ENCODE data around the gene ISLR2.

DNA sequence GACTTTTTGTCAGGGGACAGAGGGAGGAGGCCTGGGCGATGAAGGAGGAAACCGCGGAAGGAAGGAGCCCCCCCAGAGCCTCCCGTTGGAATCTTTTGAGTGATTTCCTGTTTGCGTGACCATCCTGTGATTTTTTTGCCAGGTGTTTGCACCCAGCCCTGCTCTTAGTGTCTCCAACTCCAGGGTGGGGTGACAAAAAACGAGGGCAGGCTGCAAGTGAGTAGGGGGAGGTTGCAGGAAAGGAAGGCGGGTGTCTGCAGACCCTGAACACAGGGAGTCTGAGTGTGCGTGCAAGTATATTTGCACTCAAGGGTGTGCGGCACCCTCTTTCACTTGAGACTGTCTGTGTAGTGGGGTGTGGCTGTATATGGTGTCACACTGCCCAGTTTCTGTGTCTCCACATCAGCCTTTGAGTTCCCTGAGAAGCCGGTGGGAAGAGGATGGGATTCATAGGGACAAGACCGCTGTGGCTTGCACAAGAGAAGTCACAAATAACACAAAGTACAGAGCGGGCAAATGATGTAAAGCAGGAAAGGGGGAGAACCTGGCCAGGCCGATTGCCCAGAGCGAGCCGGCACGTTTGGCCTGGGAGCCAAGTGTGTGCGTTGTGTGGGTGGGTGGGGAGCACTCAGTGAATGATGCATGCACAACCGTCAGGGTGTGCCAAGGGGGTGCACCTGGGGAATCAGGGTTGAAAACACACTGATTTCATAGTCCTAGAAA, 6.6 kb downstream of the ISLR2 start:
- TF ChIP-seq, protein P1, sequence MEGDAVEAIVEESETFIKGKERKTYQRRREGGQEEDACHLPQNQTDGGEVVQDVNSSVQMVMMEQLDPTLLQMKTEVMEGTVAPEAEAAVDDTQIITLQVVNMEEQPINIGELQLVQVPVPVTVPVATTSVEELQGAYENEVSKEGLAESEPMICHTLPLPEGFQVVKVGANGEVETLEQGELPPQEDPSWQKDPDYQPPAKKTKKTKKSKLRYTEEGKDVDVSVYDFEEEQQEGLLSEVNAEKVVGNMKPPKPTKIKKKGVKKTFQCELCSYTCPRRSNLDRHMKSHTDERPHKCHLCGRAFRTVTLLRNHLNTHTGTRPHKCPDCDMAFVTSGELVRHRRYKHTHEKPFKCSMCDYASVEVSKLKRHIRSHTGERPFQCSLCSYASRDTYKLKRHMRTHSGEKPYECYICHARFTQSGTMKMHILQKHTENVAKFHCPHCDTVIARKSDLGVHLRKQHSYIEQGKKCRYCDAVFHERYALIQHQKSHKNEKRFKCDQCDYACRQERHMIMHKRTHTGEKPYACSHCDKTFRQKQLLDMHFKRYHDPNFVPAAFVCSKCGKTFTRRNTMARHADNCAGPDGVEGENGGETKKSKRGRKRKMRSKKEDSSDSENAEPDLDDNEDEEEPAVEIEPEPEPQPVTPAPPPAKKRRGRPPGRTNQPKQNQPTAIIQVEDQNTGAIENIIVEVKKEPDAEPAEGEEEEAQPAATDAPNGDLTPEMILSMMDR (IDR thresholded peaks at IDR 0.05): no peak
- no peak for TF ChIP-seq POLR2A (IDR thresholded peaks at IDR 0.05)

All from upper lobe of left lung (tissue), 4 donors.